ENCODE data around the gene ZFPM1. TPM values are rescaled to one million over a fixed set of nuclear protein-coding genes. Genes with fewer than 3 reads are reported as not detected.

Gene ZFPM1
- total and polyA plus RNA-seq, 2 of the 8 experiments (the other 6 are each of a cell fraction or from before 2014, with no cell fraction given), result 0.74 to 4.8 TPM

- Histone ChIP-seq H3K27me3 (replicated peaks in 1 of 4; ENCODE audit: control insufficient read depth in 3 of 4, extremely low read depth in 1 of 4, insufficient read depth in 3 of 4, low read length in 3 of 4) (no peaks in the 10 kb centered on the region), H3K79me2 (ENCODE audit: control insufficient read depth in 1 of 2, insufficient read depth in 2 of 2, low read length in 2 of 2) (no peaks in the 10 kb centered on the region), H4K91ac (replicated peaks; ENCODE audit: insufficient read length, low read length) (no peak overlapping the region), H3K36me3 (ENCODE audit: control insufficient read depth in 2 of 4, insufficient read depth in 4 of 4, low read length in 3 of 4) (no peaks in the 10 kb centered on the region), H2BK12ac (ENCODE audit: low read depth, low read length) (no peak overlapping the region), H3K79me1 (ENCODE audit: low read depth, low read length) (no peaks in the 10 kb centered on the region), H4K5ac (ENCODE audit: insufficient read length, low read depth, low read length) (no peak overlapping the region), H3K56ac (replicated peaks; ENCODE audit: insufficient read length, low read depth, low read length) (peak overlapping the region; percentile 39), H3K4me2 (ENCODE audit: insufficient read depth in 1 of 2, low read depth in 2 of 2, low read length in 2 of 2) (no peak overlapping the region), H2AK5ac (ENCODE audit: low read depth, low read length) (no peak overlapping the region), H2BK15ac (ENCODE audit: low read length) (no peak overlapping the region), H3K14ac (ENCODE audit: insufficient read length) (no peak overlapping the region), H3K9ac (replicated peaks in 1 of 4; ENCODE audit: extremely low read depth in 1 of 4, low read depth in 3 of 4, low read length in 3 of 4) (no peak overlapping the region), H4K8ac (ENCODE audit: extremely low read depth, insufficient read depth, low read length) (no peak overlapping the region), H2BK5ac (ENCODE audit: low read depth, low read length) (no peak overlapping the region), H3K27ac (ENCODE audit: low read depth, low read length) (no peak overlapping the region), H3K4me3 (ENCODE audit: extremely low read depth in 1 of 4, insufficient read depth in 2 of 4, low read depth in 3 of 4, low read length in 4 of 4) (no peak overlapping the region), H3K23ac (ENCODE audit: insufficient read length) (no peak overlapping the region), H3K4ac (replicated peaks; ENCODE audit: insufficient read length, low read depth, low read length) (no peak overlapping the region), H3K23me2 (ENCODE audit: low read depth, low read length) (peaks cover 14% of the 10 kb centered on the region; the same call in 1 of the 2 replicates), H2BK20ac (ENCODE audit: low read length) (no peak overlapping the region), H3K9me3 (ENCODE audit: insufficient read depth in 2 of 2, low read depth in 1 of 2, low read length in 1 of 2) (no peaks in the 10 kb centered on the region), H2BK120ac (replicated peaks; ENCODE audit: low read depth, low read length) (no peak overlapping the region), H2AFZ (ENCODE audit: low read length) (no peak overlapping the region), H3K4me1 (replicated peaks in 1 of 4; ENCODE audit: control insufficient read depth in 3 of 4, insufficient read depth in 4 of 4, low read length in 3 of 4) (no peaks in the 10 kb centered on the region), H3K18ac (ENCODE audit: extremely low read depth, low read length) (no peak overlapping the region), H4K20me1 (replicated peaks in 1 of 2; ENCODE audit: control insufficient read depth in 1 of 2, insufficient read depth in 2 of 2, low read length in 2 of 2) (peaks cover 0 to 11% of the 10 kb centered on the region in 2 experiments)
- FAIRE-seq, result no peak
- CTCF ChIA-PET (ENCODE audit: partially characterized antibody), result interaction anchor here (0.6 kb wide), 1 partner anchor 74 kb away, joined by 3 read pairs; no protein-coding TSS in a partner anchor
- WGBS, 2 experiments (ENCODE audit: extremely low coverage in 1 of 2, insufficient coverage in 1 of 2, insufficient read length in 1 of 2, insufficient replicate concordance in 2 of 2, low coverage in 1 of 2, low lambda C conversion rate in 2 of 2, missing lambda C conversion rate in 1 of 2), result 63% methylated on average over 4 of the region's 5 CpGs; no CpG with 5 or more reads in 1 of the 2 experiments
- POLR2A ChIA-PET (ENCODE audit: partially characterized antibody), result no interaction called here
- no peak for DNase-seq (ENCODE audit: low read depth in 1 of 2, low spot score in 2 of 2)
- no peak for TF ChIP-seq YY1 (IDR thresholded peaks at IDR 0.05; ENCODE audit: low read depth, low read length)
- no peak for TF ChIP-seq RXRA (IDR thresholded peaks at IDR 0.05; ENCODE audit: insufficient read depth, low read depth, low read length)
- TF ChIP-seq CTCF (IDR thresholded peaks at IDR 0.05; ENCODE audit: control extremely low read depth in 1 of 3, insufficient read depth in 1 of 3, low read depth in 1 of 3, low read length in 3 of 3), result no peak
- no peak for TF ChIP-seq SP2 (IDR thresholded peaks at IDR 0.05; ENCODE audit: low read length)
Measured at GRCh38 chr16:88421871-88422433, 31.1 kb upstream of the ZFPM1 start.
